ENCODE measurements around the gene SLC3A2. TPM values are rescaled to one million over a fixed set of nuclear protein-coding genes. Genes with fewer than 3 reads are reported as not detected.

Gene SLC3A2
- total and polyA plus RNA-seq, 4 donors: 34.3 to 59.5 (median 51.0) TPM

GRCh38 chr11:62921573-62922188, 41.0 kb downstream of the SLC3A2 start:
- no peaks in the 10 kb centered on the region for H3K36me3 ChIP-seq (ENCODE audit: control insufficient read depth in 4 of 4, insufficient read depth in 3 of 4, low read depth in 1 of 4, low read length in 3 of 4)
- no peaks in the 10 kb centered on the region for H3K9me3 ChIP-seq (ENCODE audit: control insufficient read depth in 4 of 4, low read length in 3 of 4)
- no peak overlapping the region for H3K27ac ChIP-seq (ENCODE audit: low read depth in 1 of 2, low read length in 2 of 2)
- H3K9ac ChIP-seq (ENCODE audit: low read depth in 1 of 2, low read length in 2 of 2): no peak overlapping the region
- TF ChIP-seq REST (IDR thresholded peaks at IDR 0.05) (no peak), FOXA1 (IDR thresholded peaks at IDR 0.05) (no peak), JUND (IDR thresholded peaks at IDR 0.05) (no peak), EGR1 (IDR thresholded peaks at IDR 0.05; ENCODE audit: low read depth in 2 of 2) (no peak), RAD21 (IDR thresholded peaks at IDR 0.05) (no peak)
- TF ChIP-seq, protein P1, sequence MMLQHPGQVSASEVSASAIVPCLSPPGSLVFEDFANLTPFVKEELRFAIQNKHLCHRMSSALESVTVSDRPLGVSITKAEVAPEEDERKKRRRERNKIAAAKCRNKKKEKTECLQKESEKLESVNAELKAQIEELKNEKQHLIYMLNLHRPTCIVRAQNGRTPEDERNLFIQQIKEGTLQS (IDR thresholded peaks at IDR 0.05): no peak
- TF ChIP-seq, protein P2, sequence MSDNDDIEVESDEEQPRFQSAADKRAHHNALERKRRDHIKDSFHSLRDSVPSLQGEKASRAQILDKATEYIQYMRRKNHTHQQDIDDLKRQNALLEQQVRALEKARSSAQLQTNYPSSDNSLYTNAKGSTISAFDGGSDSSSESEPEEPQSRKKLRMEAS (IDR thresholded peaks at IDR 0.05): no peak
- DNase-seq (ENCODE audit: low spot score): no peak
- WGBS: 52% methylated on average over 19 of the region's 19 CpGs
- peaks cover 6 to 21% (median 12%) of the 10 kb centered on the region in 4 donors for H3K4me1 ChIP-seq (ENCODE audit: control insufficient read depth in 4 of 4, insufficient read depth in 4 of 4, low read length in 3 of 4)
- no peak overlapping the region for H3K4me3 ChIP-seq (ENCODE audit: low read depth in 1 of 3, low read length in 3 of 3)
- H3K27me3 ChIP-seq (ENCODE audit: control insufficient read depth in 4 of 4, insufficient read depth in 4 of 4, low read length in 3 of 4): peaks cover 0 to 7% (median 4%) of the 10 kb centered on the region in 4 donors

- no peak for TF ChIP-seq FOXA1 (IDR thresholded peaks at IDR 0.05)
- no peak for TF ChIP-seq HNF4A (conservative IDR thresholded peaks at IDR 0.05)
- no peak for TF ChIP-seq RAD21 (IDR thresholded peaks at IDR 0.05)
- no peak for TF ChIP-seq RXRA (IDR thresholded peaks at IDR 0.05)
- TF ChIP-seq REST (IDR thresholded peaks at IDR 0.05): no peak
- no peak for TF ChIP-seq HNF4G (IDR thresholded peaks at IDR 0.05)
- TF ChIP-seq EGR1 (IDR thresholded peaks at IDR 0.05; ENCODE audit: low read depth in 2 of 2): no peak
- no peak for TF ChIP-seq YY1 (IDR thresholded peaks at IDR 0.05)
- TF ChIP-seq JUND (IDR thresholded peaks at IDR 0.05): no peak
- TF ChIP-seq GABPA (IDR thresholded peaks at IDR 0.05 in 1 of 2, conservative IDR thresholded peaks at IDR 0.05 in 1 of 2): no peak
- Histone ChIP-seq H3K4me3 (ENCODE audit: low read depth in 1 of 3, low read length in 3 of 3) (no peak overlapping the region), H3K9ac (ENCODE audit: low read depth in 1 of 2, low read length in 2 of 2) (no peak overlapping the region), H3K9me3 (ENCODE audit: control insufficient read depth in 4 of 4, low read length in 3 of 4) (no peaks in the 10 kb centered on the region), H3K27ac (ENCODE audit: low read depth in 1 of 2, low read length in 2 of 2) (no peak overlapping the region), H3K4me1 (ENCODE audit: control insufficient read depth in 4 of 4, insufficient read depth in 4 of 4, low read length in 3 of 4) (peaks cover 6 to 21% (median 12%) of the 10 kb centered on the region in 4 donors), H3K36me3 (ENCODE audit: control insufficient read depth in 4 of 4, insufficient read depth in 3 of 4, low read depth in 1 of 4, low read length in 3 of 4) (no peaks in the 10 kb centered on the region), H3K27me3 (ENCODE audit: control insufficient read depth in 4 of 4, insufficient read depth in 4 of 4, low read length in 3 of 4) (peaks cover 0 to 11% (median 5%) of the 10 kb centered on the region in 4 donors)
- no peak for DNase-seq (ENCODE audit: low spot score)
- 60% methylated on average over 4 of the region's 4 CpGs for WGBS
These were observed 41.5 kb downstream of the SLC3A2 start for GRCh38 chr11:62922189-62922589.
